NCI-H526 treated with DMSO at 0.1 percent for 48 hours (cell line): Measurements from ENCODE around the gene COL15A1.
A peak's percentile ranks its signal among the peaks of the same experiment; 100 is the strongest.
"Not testable (repeated sequence)": the region's sequence is repeated elsewhere in the genome, so short reads cannot be mapped to it uniquely, and the experiment has no call there.

Source experiments
- DNase-seq: peaks from one replicate; lab custom pipeline; 2025; lab: John Stamatoyannopoulos, UW

Gene COL15A1

DNA sequence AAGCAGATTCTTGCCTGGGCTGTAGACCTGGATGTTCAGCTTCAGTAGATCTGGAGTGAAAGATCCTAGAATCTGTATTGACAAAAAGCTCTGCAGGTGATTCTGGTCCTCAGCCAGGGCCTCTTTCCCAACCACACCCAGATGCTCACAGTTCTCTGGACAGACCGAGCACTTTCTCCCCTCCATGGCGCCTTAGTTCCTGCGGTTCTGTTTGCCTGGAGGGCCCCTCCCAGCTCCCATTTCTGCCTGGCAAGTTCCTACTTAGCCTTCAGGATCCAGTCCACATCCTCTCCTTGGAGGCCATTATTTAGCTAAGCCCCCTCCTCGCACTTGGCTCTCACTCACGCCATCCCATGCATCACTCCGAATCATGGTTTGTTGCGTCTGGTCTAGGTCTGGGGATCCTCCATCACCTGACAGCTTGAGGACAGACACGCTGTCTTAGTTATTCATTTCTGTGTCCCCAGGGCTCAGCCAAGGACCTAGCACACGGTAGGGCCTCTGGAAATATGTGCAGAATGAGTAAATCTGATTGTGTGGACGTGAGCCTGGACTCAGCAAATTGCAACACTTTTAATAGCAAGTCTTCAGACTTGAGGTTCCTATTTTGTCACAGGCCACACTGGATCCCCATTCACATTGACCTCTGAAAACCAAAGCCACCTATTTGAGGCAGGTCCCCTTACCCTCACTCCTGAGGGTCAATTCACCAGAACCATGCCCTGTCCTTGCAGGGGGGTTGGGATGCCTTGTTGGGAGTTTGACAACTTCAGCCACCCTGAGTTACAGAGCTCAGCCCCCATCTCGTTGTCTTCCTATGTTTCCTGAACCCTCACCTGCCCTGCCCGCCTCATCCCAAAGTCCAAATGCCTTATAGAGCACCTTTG lies 50.7 kb downstream of the COL15A1 start:
- DNase-seq: no peak

GRCh38 chr9:98995059-98995671 lies 51.5 kb downstream of the COL15A1 start:
- DNase-seq: no peak

DNA sequence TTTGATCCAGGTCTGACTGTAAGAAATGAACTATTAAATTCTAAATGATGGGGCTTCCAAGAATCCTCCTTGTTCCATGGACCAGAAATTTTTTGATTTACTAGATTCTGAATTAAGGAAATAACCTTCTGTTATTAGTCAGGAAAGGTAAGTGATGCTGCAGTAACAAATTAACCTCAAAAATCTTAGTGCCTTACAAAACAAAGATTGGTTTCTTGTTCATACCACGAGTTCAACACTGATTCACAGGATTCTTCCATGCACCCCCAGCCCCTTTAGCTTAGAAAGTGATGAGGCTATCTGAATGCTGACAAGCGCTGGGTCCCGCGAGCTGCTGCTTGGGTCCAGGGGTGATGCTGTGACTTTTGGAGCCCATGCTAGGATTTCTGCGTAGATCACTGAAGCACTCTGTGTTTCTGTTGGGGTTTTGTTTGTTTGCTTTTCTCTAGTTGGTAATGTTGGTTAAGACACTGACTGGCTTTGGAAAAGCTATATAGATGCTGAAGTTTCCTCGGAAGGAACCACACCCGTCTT lies 52.3 kb downstream of the COL15A1 start:
- no peak for DNase-seq

DNA sequence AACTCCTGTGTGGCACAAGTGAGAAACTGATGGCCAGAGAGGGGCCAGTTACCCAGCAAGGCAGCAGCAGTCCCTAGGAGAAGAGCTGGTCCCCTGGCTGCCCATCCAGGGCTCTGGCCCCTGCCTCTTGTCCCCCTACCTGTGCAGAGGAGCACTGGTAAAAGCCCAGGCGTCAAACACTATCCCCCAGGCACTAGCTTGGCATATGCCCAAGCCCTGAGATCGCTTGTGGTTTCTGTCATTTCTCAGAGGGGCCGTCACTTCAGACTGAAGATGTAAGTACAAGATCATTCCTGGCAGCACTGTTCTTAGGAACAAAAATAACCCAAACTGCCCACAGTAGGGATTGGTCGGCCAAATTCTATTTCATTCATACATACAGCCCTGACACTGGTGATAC lies 53.9 kb downstream of the COL15A1 start:
- no peak for DNase-seq

- DNase-seq: no peak
Measured at GRCh38 chr9:98998441-98999151, 54.9 kb downstream of the COL15A1 start.

DNA sequence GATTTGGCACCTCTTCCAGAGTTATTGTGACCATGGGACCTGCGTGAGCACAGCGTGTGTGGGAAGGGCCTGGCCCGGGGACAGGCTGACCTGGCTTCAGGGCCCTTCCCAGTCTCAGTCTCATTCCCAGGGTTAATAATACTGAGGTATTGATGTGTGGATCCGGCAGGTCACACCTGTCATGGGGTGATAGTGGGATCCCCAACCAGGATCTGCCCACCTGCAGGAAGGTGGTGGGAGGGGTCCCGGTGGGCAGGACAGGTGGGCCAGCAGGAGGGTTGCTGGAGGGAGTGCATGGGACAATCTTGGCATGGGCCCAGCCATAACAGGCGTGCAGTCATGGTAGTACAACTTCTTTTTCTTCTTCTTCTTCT lies 55.4 kb downstream of the COL15A1 start:
- DNase-seq: no peak

DNA sequence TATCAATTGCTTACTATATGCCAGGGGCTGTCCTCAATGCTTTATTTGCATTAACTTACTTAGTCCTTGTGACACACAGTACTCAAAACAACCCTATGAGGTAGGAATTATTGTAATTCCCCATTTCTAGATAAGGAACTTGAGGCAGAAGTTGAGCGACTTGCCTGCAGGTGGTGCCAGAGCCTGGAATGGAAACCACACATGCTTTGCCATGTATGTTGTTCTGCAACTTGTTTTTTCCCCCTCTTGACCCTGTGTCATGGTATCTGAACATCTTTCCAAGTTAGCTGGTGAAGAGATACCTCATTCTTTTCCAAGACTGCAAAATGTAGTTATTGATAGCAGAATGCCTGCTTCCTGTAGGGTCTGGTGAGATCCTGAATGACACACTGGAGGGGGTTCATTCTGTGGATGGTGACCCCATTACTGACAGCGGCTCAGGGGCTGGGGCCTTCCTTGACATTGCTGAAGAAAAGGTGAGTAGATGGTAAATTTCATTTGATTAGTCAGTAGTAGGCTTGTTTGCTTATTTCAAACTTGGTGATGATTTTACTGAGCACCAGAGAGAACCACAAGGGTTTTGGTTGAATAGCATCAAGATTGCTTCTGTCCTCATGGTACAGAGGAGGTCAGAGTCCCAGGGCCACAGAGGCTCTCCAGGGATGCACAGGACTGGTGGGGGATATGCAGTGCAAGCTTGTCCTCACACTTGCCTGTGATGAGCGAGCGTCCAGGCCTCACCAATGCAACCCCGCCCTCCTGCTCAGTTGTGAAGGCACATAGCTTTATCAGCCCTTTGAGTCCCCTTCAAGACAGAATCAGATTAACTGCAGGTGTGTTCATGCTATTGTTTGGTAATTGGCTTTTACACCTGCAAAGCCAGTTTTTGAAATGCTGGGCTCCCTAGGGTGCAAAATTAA lies 57.0 kb downstream of the COL15A1 start:
- DNase-seq: peak; percentile 8

DNA sequence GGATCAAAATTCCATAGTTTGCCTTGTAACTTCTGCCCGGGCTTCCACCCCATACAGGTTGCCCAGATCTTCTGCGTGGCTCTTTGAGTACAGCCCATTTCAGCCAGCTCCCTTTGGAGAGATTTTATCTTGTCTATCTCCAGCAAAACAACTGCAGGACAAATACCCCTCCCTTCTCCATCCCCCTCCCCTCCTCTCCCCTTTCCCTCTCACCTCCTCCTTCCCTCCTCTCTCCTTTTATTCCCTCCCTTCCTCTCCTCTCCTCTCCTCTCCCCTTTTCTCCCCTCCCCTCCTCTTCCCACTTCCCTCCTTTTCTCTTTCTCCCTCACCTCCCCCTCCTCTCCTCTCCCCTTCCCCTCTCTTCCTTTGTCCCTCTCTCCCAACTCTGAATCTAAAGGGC lies 58.2 kb downstream of the COL15A1 start:
- no peak for DNase-seq

DNA sequence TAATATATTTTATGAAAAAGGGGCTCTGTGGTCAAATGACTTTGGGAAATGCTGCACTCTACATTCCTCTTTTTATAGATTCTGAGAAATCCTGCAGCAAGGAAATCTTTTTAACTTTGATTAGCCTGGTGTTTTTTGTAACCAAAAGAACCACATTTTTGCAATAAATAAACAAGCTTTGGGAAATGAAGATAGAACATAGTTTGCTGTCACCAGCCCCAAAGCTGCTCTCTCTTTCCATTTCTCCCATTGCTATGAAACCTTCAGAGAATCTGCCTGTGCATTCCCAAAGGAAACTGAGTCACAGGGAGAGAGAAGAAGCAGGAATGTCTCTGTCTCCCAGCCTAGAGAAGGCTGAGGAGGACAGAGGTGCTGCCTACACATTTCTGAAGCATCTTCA lies 59.0 kb downstream of the COL15A1 start:
- DNase-seq: no peak

- no peak for DNase-seq
Measured at GRCh38 chr9:99003308-99003707, 59.6 kb downstream of the COL15A1 start.

- no peak for DNase-seq
Measured at GRCh38 chr9:99004115-99004514, 60.4 kb downstream of the COL15A1 start.

DNA sequence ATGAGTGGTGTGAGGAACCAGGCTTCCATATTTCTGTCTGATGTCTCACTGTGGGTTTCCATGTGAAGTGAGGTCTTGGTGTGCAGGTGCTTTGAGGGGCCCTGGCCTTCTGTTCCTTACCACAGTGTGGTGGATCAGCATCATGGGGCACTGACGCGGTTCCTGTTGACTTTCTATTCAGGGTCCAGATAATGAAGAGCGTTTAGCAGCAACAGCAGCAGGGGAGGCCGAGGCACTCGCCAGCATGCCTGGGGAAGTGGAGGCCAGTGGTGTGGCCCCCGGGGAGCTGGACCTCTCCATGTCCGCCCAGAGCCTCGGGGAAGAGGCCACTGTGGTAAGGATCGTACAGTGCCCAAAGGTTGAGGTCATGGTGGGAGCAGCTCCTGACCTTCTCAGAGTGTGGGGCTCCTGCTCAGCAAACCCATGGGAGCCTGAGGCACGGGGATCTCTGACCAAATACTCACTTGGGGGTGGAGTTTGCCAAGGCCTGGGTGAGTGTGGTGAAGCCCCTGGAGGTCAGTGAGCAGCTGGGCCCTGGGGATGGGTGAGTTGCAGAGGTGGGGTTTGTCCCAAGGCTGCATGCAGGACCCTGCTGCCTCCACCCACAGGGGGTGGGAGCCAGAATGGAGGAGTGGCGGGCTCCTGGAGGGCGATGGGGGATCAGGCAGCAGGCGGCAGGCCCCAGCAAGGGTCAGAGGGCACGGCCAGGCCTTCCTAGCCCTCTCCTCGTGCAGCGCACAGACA lies 61.2 kb downstream of the COL15A1 start:
- no peak for DNase-seq

- DNase-seq: no peak
Measured at GRCh38 chr9:99005651-99006050, 61.9 kb downstream of the COL15A1 start.

GRCh38 chr9:99006511-99006910 lies 62.8 kb downstream of the COL15A1 start:
- DNase-seq: no peak

GRCh38 chr9:99006979-99007378 lies 63.3 kb downstream of the COL15A1 start:
- no peak for DNase-seq

DNA sequence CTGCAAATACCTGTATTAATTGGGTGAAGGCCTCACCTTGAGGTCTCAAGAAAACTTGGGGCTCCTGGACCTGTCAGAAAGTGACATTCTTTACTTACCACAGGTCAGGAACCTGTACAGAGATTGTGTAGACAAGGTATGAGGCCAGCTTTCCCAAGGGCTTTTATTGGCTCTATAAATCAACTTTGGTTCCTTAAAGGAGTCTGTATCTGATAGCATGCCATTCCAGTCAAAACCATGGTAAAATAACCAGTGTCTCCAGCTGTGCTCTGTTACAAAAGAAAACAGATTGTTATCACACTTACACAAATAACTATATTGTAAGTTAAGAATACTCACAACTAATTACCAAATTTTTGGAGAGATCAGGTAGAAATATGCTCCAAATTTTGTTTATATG lies 64.5 kb downstream of the COL15A1 start:
- DNase-seq: no peak

GRCh38 chr9:99010393-99010792 lies 66.7 kb downstream of the COL15A1 start:
- DNase-seq: not testable (repeated sequence)

- no peak for DNase-seq
Measured at GRCh38 chr9:99011161-99011709, 67.5 kb downstream of the COL15A1 start.

DNA sequence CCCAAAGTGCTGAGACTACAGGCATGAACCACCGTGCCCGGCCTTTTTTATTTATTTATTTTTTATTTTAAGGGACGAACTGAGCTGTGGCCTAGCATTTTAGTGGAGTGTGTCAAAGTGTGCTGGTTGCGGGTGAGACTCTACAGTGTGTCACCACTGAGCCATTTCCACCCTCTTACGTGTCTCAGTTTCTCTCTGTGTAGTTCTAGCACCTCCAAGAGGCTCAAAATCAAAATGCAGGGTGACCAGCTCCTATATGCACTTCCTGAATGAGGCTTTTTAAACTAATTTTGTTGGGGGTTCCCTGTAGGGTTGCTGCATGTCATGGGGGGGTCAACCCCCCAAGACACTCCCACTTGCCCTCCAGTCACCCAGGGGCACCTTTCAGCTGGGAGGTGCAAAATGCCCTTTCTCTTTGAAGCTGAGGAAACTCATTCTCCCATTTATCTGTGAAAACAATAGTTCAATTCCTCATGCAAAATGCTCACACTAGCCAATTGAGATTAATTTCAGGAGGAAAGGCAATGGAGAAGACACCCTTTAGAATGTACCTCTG lies 69.3 kb downstream of the COL15A1 start:
- no peak for DNase-seq

DNA sequence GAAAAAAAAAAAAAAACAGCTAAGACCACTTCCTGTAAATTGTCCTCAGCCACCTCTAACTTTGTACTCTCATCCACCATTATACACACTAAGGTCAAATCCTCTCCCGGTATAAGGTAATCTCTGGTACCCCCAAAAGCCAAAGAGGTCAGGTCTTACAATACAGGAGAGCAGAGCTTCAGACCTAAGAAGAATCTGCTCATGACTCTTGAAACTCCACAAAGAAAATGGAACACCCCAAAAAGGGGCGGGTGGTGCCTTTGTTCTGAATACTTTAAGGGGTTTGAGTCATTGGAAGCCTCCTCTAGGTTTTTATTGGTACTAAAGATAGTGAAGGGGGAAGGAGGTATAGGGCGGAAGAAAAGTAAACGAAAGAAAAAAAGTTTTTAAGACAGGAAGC lies 69.8 kb downstream of the COL15A1 start:
- DNase-seq: no peak
